Measurements from ENCODE around the gene C10orf71.

C10orf71 gene

GRCh38 chr10:49359349-49360270, 60.6 kb downstream of the C10orf71 start:
- no peak for DNase-seq (ENCODE audit: extremely low read depth in 1 of 2, low read depth in 1 of 2)

GRCh38 chr10:49360271-49361177, 61.6 kb downstream of the C10orf71 start:
- DNase-seq (ENCODE audit: extremely low read depth in 1 of 2, low read depth in 1 of 2) = no peak

- DNase-seq (ENCODE audit: extremely low read depth in 1 of 2, low read depth in 1 of 2) = no peak
Observed at GRCh38 chr10:49361178-49361554, 62.2 kb downstream of the C10orf71 start.

- DNase-seq (ENCODE audit: extremely low read depth in 1 of 2, low read depth in 1 of 2) = no peak
Observed at GRCh38 chr10:49361735-49362568, 63.0 kb downstream of the C10orf71 start.

- no peak for DNase-seq (ENCODE audit: extremely low read depth in 1 of 2, low read depth in 1 of 2)
Observed at GRCh38 chr10:49362596-49363260, 63.8 kb downstream of the C10orf71 start.

GRCh38 chr10:49363309-49364031, 64.5 kb downstream of the C10orf71 start:
- no peak for DNase-seq (ENCODE audit: extremely low read depth in 1 of 2, low read depth in 1 of 2)

- DNase-seq (ENCODE audit: extremely low read depth in 1 of 2, low read depth in 1 of 2) = no peak
Observed at GRCh38 chr10:49364051-49364450, 65.1 kb downstream of the C10orf71 start.

- DNase-seq (ENCODE audit: extremely low read depth in 1 of 2, low read depth in 1 of 2) = no peak
Observed at GRCh38 chr10:49364747-49365146, 65.8 kb downstream of the C10orf71 start.

GRCh38 chr10:49365275-49365674, 66.3 kb downstream of the C10orf71 start:
- DNase-seq (ENCODE audit: extremely low read depth in 1 of 2, low read depth in 1 of 2) = no peak

GRCh38 chr10:49365675-49366415, 66.9 kb downstream of the C10orf71 start:
- no peak for DNase-seq (ENCODE audit: extremely low read depth in 1 of 2, low read depth in 1 of 2)

GRCh38 chr10:49366460-49366859, 67.5 kb downstream of the C10orf71 start:
- DNase-seq (ENCODE audit: extremely low read depth in 1 of 2, low read depth in 1 of 2) = no peak

GRCh38 chr10:49367600-49367999, 68.6 kb downstream of the C10orf71 start:
- no peak for DNase-seq (ENCODE audit: extremely low read depth in 1 of 2, low read depth in 1 of 2)

- no peak for DNase-seq (ENCODE audit: extremely low read depth in 1 of 2, low read depth in 1 of 2)
Observed at GRCh38 chr10:49368256-49368655, 69.3 kb downstream of the C10orf71 start.

- DNase-seq (ENCODE audit: extremely low read depth in 1 of 2, low read depth in 1 of 2) = no peak
Observed at GRCh38 chr10:49369216-49370162, 70.5 kb downstream of the C10orf71 start.

GRCh38 chr10:49370326-49371100, 71.5 kb downstream of the C10orf71 start:
- no peak for DNase-seq (ENCODE audit: extremely low read depth in 1 of 2, low read depth in 1 of 2)

- DNase-seq (ENCODE audit: extremely low read depth in 1 of 2, low read depth in 1 of 2) = no peak
Observed at GRCh38 chr10:49371967-49372366, 73.0 kb downstream of the C10orf71 start.

GRCh38 chr10:49373361-49373760, 74.4 kb downstream of the C10orf71 start:
- no peak for DNase-seq (ENCODE audit: extremely low read depth in 1 of 2, low read depth in 1 of 2)

Data from activated CD8-positive, alpha-beta memory T cell treated with anti-CD3 and anti-CD28 coated beads for 1 hour (primary cell).